HUES48 (cell line): ENCODE data around the gene NT5C3A.
A peak's percentile ranks its signal among the peaks of the same experiment; 100 is the strongest.

Source experiments
- H3K27ac ChIP-seq: one replicate; pipeline ENCODE4 v1.7.0; 2013; ENCODE audit warnings: low read depth, low read length, inconsistent platforms
- H3K27me3 ChIP-seq: 2 replicates; pipeline ENCODE4 v1.6.1; 2013; ENCODE audit warnings: mild to moderate bottlenecking, low read length; ENCODE audit not compliant: control insufficient read depth, insufficient read depth
- H3K36me3 ChIP-seq: 2 replicates; pipeline ENCODE4 v1.6.1; 2013; ENCODE audit warnings: low read length; ENCODE audit not compliant: control insufficient read depth, insufficient read depth
- H3K4me1 ChIP-seq: 2 replicates; pipeline ENCODE4 v1.6.1; 2013; ENCODE audit warnings: mild to moderate bottlenecking, low read length; ENCODE audit not compliant: control insufficient read depth, insufficient read depth
- H3K4me3 ChIP-seq: 2 replicates; pipeline ENCODE4 v1.5.1; 2013; ENCODE audit warnings: mild to moderate bottlenecking, low read depth, low read length
- H3K9ac ChIP-seq: 2 replicates; pipeline ENCODE4 v1.6.1; 2013; ENCODE audit warnings: mild to moderate bottlenecking, low read depth, low read length, moderate library complexity
- H3K9me3 ChIP-seq: 2 replicates; pipeline ENCODE4 v1.6.1; 2013; ENCODE audit warnings: low read length; ENCODE audit not compliant: control insufficient read depth, insufficient read depth

NT5C3A gene

DNA sequence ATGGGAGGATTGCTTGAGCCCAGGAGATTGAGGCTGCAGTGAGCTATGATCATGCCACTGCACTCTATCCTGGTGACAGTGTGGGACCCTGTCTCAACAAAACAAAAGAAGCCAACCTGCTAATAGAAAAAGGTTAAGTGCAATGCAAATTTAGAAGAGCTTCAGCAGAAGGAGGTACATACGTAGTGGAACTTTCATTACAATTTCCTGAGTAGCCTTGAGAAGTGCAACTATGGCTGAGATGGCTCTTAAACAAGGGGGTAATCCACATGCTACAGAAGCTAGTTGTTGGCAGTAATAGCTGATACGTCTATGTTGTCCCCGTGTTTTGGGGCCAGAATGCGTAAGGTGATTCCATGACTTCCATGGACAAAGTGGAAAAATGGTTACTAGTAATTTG is 10.7 kb upstream of the NT5C3A start:
- no peak overlapping the region for H3K27ac ChIP-seq
- no peak overlapping the region for H3K9ac ChIP-seq
- H3K36me3 ChIP-seq: no peaks in the 10 kb centered on the region
- no peak overlapping the region for H3K4me3 ChIP-seq
- H3K9me3 ChIP-seq: peaks cover 8% of the 10 kb centered on the region; the same call in 1 of the 2 replicates
- H3K4me1 ChIP-seq: peaks cover 16% of the 10 kb centered on the region
- H3K27me3 ChIP-seq: no peaks in the 10 kb centered on the region

- Histone ChIP-seq H3K9ac (no peak overlapping the region), H3K4me1 (peaks cover 16% of the 10 kb centered on the region), H3K27ac (no peak overlapping the region), H3K27me3 (no peaks in the 10 kb centered on the region), H3K4me3 (no peak overlapping the region), H3K9me3 (peaks cover 8% of the 10 kb centered on the region; the same call in 1 of the 2 replicates), H3K36me3 (no peaks in the 10 kb centered on the region)
Measured at GRCh38 chr7:33072471-33072870, 9.9 kb upstream of the NT5C3A start.

GRCh38 chr7:33070831-33071230 is 8.3 kb upstream of the NT5C3A start:
- Histone ChIP-seq H3K4me3 (no peak overlapping the region), H3K27ac (no peak overlapping the region), H3K27me3 (no peaks in the 10 kb centered on the region), H3K36me3 (no peaks in the 10 kb centered on the region), H3K9me3 (peaks cover 11% of the 10 kb centered on the region; the same call in 1 of the 2 replicates), H3K9ac (no peak overlapping the region), H3K4me1 (peaks cover 3% of the 10 kb centered on the region)

DNA sequence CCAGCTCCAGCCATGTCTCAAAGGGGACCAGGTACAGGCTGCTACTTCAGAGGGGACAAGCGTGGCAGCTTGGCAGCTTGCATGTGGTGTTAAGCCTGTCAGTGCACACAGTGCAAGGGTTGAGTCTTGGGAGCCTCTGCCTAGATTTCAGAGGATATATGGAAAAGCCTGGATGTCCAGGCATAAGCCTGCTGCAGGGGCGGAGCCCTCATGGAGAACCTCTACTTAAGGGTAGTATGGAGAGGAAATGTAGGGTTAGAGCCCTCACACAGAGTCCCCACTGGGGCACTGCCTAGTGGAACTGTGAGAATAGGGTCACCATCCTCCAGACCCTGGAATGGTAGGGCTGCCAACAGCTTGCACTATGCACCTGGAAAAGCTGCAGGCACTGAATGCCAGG is 7.7 kb upstream of the NT5C3A start:
- H3K9me3 ChIP-seq: peaks cover 14% of the 10 kb centered on the region; the same call in 1 of the 2 replicates
- no peak overlapping the region for H3K27ac ChIP-seq
- H3K36me3 ChIP-seq: no peaks in the 10 kb centered on the region
- H3K27me3 ChIP-seq: no peaks in the 10 kb centered on the region
- no peaks in the 10 kb centered on the region for H3K4me1 ChIP-seq
- H3K4me3 ChIP-seq: no peak overlapping the region
- no peak overlapping the region for H3K9ac ChIP-seq

DNA sequence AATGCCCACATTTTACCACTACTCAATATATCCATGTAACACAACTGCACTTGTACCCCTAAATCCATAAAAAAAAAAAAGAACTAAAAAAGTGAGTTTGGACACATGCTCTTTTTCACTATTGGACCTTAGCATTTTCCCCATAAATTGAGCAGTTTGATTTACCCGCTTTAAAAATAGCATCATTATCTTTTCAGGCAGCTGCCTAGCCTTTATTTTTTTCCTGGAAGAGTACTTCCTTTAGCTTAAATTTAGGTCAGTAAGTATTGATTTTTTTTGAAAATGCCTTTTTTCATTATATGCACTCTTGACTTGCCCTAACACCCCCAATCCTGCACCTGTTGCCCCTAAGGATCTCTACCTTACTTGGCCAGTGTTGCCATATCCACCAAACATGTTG is 5.3 kb upstream of the NT5C3A start:
- Histone ChIP-seq H3K27me3 (no peaks in the 10 kb centered on the region), H3K27ac (no peak overlapping the region), H3K36me3 (no peaks in the 10 kb centered on the region), H3K4me3 (no peak overlapping the region), H3K9me3 (peaks cover 14% of the 10 kb centered on the region; the same call in 1 of the 2 replicates), H3K4me1 (no peaks in the 10 kb centered on the region), H3K9ac (no peak overlapping the region)

DNA sequence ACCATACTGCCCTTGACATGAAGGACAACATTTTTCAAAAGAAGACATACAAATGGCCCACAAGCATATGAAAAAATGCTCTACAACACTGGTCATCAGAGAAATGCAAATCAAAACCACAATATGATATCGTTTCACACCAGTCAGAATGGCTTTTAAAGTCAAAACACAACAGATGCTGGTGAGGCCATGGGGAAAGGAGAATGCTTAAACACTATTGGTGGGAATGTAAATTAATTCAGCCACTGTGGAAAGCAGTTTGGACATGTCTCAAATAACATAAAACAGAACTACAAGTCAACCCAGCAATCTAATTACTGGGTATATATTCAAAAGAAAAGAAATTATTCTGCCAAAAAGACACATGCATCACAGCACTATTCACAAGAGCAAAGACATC is 4.2 kb upstream of the NT5C3A start:
- Histone ChIP-seq H3K27ac (no peak overlapping the region), H3K36me3 (no peaks in the 10 kb centered on the region), H3K4me3 (no peak overlapping the region), H3K4me1 (peaks cover under 1% of the 10 kb centered on the region; the same call in 1 of the 2 replicates), H3K9ac (no peak overlapping the region), H3K9me3 (peaks cover 14% of the 10 kb centered on the region; the same call in 1 of the 2 replicates), H3K27me3 (no peaks in the 10 kb centered on the region)

DNA sequence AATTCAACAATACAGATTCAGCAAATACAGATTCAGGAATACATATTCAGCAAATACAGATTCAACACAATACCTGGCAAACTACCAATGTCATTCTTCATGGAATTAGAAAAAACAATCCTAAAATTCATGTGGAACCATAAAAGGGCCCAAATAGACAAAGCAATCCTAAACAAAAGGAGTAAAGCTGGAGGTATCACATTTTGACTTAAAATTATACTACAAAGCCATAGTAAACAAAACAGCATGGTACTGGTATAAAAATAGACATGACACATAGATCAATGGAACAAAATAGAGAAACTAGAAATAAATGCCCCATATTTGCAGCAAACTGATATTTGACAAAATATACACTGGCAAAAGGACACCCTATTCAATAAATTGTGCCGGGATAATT is 3.4 kb upstream of the NT5C3A start:
- Histone ChIP-seq H3K9me3 (peaks cover 14% of the 10 kb centered on the region; the same call in 1 of the 2 replicates), H3K27ac (no peak overlapping the region), H3K4me1 (peaks cover 8% of the 10 kb centered on the region), H3K36me3 (no peaks in the 10 kb centered on the region), H3K9ac (no peak overlapping the region), H3K27me3 (no peaks in the 10 kb centered on the region), H3K4me3 (no peak overlapping the region)

- H3K27ac ChIP-seq: peak overlapping the region; percentile 98
- 0 out of 2 replicates have a peak, but pooled peaks cover 6% of the 10 kb centered on the region for H3K9me3 ChIP-seq
- no peaks in the 10 kb centered on the region for H3K36me3 ChIP-seq
- H3K27me3 ChIP-seq: no peaks in the 10 kb centered on the region
- H3K4me1 ChIP-seq: peaks cover 9% of the 10 kb centered on the region
- peak overlapping the region; percentile 67 for H3K9ac ChIP-seq
- H3K4me3 ChIP-seq: peak overlapping the region; percentile 92
Measured at GRCh38 chr7:33062782-33063443, 337 bp upstream of the NT5C3A start.

- no peaks in the 10 kb centered on the region for H3K36me3 ChIP-seq
- H3K27me3 ChIP-seq: no peaks in the 10 kb centered on the region
- H3K9me3 ChIP-seq: 0 out of 2 replicates have a peak, but pooled peaks cover 6% of the 10 kb centered on the region
- H3K27ac ChIP-seq: no peak overlapping the region
- no peak overlapping the region for H3K9ac ChIP-seq
- H3K4me3 ChIP-seq: peak overlapping the region; percentile 92
- peaks cover 9% of the 10 kb centered on the region for H3K4me1 ChIP-seq
Measured at GRCh38 chr7:33061282-33061937, 1.2 kb downstream of the NT5C3A start.

GRCh38 chr7:33059635-33060034 is 2.9 kb downstream of the NT5C3A start:
- Histone ChIP-seq H3K4me3 (no peak overlapping the region), H3K9ac (no peak overlapping the region), H3K9me3 (no peaks in the 10 kb centered on the region), H3K36me3 (no peaks in the 10 kb centered on the region), H3K27ac (no peak overlapping the region), H3K4me1 (peaks cover 9% of the 10 kb centered on the region), H3K27me3 (no peaks in the 10 kb centered on the region)

DNA sequence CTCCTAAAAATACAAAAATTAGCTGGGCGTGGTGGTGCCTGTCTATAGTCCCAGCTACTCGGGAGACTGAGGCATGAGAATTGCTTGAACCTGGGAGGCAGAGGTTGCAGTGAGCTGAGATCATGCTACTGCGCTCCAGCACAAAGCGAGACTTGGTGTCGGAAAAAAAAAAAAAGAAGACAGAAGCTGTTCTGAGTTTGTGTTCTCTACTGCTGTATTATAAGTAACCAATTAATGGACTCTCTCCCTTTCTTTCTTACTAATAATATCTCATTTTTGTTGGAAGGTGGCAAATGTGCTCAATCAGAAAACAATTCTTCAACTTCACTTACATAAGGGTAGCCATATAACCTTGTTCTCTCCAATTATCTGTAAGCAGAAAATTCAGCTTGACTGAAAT is 7.4 kb downstream of the NT5C3A start:
- no peak overlapping the region for H3K27ac ChIP-seq
- H3K36me3 ChIP-seq: no peaks in the 10 kb centered on the region
- H3K4me1 ChIP-seq: no peaks in the 10 kb centered on the region
- no peak overlapping the region for H3K9ac ChIP-seq
- no peaks in the 10 kb centered on the region for H3K27me3 ChIP-seq
- H3K4me3 ChIP-seq: no peak overlapping the region
- H3K9me3 ChIP-seq: no peaks in the 10 kb centered on the region
